H1 (cell line): ENCODE results near the gene SYNGR3. TPM values are rescaled to one million over a fixed set of nuclear protein-coding genes. Genes with fewer than 3 reads are reported as not detected.

Experiments
- ASH2L ChIP-seq: fragments of 200-600, 300-600 bp; sonication (generic); IDR thresholded peaks from one replicate; pipeline ENCODE4 v1.7.1; 2017; ENCODE audit warnings: low read length
- HDAC2 ChIP-seq, 2 experiments: fragments of 300-600 bp in 1 of 2; sonication (generic) in 1 of 2; IDR thresholded peaks; 2 replicates each; pipeline ENCODE4 v1.6.1; 2011 to 2012; ENCODE audit warnings: low read depth in 2 of 2, low read length in 2 of 2, mild to moderate bottlenecking in 2 of 2, moderate library complexity in 2 of 2, borderline replicate concordance in 1 of 2, inconsistent platforms in 1 of 2
- JUND ChIP-seq: IDR thresholded peaks from 2 replicates; pipeline ENCODE4 v1.6.1; 2011; ENCODE audit warnings: mild to moderate bottlenecking, improper control_type of control experiment, low read length
- NANOG ChIP-seq: IDR thresholded peaks from 2 replicates; pipeline ENCODE4 v1.6.1; 2011; ENCODE audit warnings: low read length, low read depth, mild to moderate bottlenecking, inconsistent platforms; ENCODE audit not compliant: insufficient read depth, poor library complexity, severe bottlenecking
- RNF2 ChIP-seq: fragments of 200-900, 300-1000 bp; sonication (generic); IDR thresholded peaks from 2 replicates; pipeline ENCODE4 v1.7.1; 2016; ENCODE audit warnings: borderline replicate concordance, low read depth, mild to moderate bottlenecking, antibody characterized with exemption, low read length; ENCODE audit not compliant: poor library complexity, severe bottlenecking; ENCODE audit errors: missing control alignments
- SIN3A ChIP-seq, 2 experiments: IDR thresholded peaks in 1 of 2; conservative IDR thresholded peaks in 1 of 2; 2 replicates each; pipeline ENCODE4 v1.6.1; 2011 to 2012; ENCODE audit warnings: low read length in 2 of 2, improper control_type of control experiment in 1 of 2, low read depth in 1 of 2, mild to moderate bottlenecking in 1 of 2
- SIRT6 ChIP-seq: IDR thresholded peaks from one replicate; pipeline ENCODE4 v1.7.1; 2012; ENCODE audit warnings: low read length, inconsistent platforms
- SP2 ChIP-seq: IDR thresholded peaks from 2 replicates; pipeline ENCODE4 v1.6.1; 2012; ENCODE audit warnings: mild to moderate bottlenecking, low read length, inconsistent platforms
- SP4 ChIP-seq: IDR thresholded peaks from 2 replicates; pipeline ENCODE4 v1.6.1; 2012; ENCODE audit warnings: low read length, inconsistent platforms
- TAF7 ChIP-seq: optimal IDR thresholded peaks from 2 replicates; pipeline ENCODE3; 2011; ENCODE audit warnings: low read depth, mild to moderate bottlenecking, inconsistent platforms, low read length, moderate library complexity, borderline replicate concordance
- TCF12 ChIP-seq: IDR thresholded peaks from 2 replicates; pipeline ENCODE4 v1.6.1; 2011; ENCODE audit warnings: low read depth, mild to moderate bottlenecking, low read length
- TEAD4 ChIP-seq: IDR thresholded peaks from 2 replicates; pipeline ENCODE4 v1.6.1; 2012; ENCODE audit warnings: low read depth, low read length, inconsistent platforms, mixed read lengths
- USF2 ChIP-seq: IDR thresholded peaks from 2 replicates; pipeline ENCODE4 v1.6.1; 2011; ENCODE audit warnings: low read length, improper control_type of control experiment
- YY1 ChIP-seq: IDR thresholded peaks from 2 replicates; pipeline ENCODE4 v1.6.1; 2011; ENCODE audit warnings: low read depth, mild to moderate bottlenecking, low read length
- ZNF274 ChIP-seq: IDR thresholded peaks from 2 replicates; pipeline ENCODE4 v1.7.0; 2012; ENCODE audit warnings: low read length, borderline replicate concordance; ENCODE audit errors: extremely low read depth
- polyA plus RNA-seq, 7 experiments: library from polyadenylated mRNA; depleted of rRNA in 3 of 7; stranded (reverse) in 5 of 7; unstranded in 2 of 7; fragments of >200 nt in 5 of 7; fragments of 200-250 nt in 2 of 7; gene quantifications; 1 replicate in 5 of 7; 2 replicates in 1 of 7; 4 replicates in 1 of 7; pipeline versions ENCODE4 v1.2.1 to v1.2.3, GENCODE V29; 2011 to 2013; ENCODE audit warnings: missing spikeins in 2 of 7, mixed read lengths in 2 of 7
- total RNA-seq: library from RNA; stranded (reverse); fragmentation: NEBNext Ultra II Directional; extraction: Animal tissue kit (Norgen Biotek cat#: 25700); gene quantifications from 2 replicates; pipeline ENCODE4 v1.2.1, GENCODE V29; 2021

Gene SYNGR3
- total and polyA plus RNA-seq, 2 of the 8 experiments (the other 6 are each of a cell fraction or from before 2014, with no cell fraction given) = 36.2 to 49.9 TPM

- TF ChIP-seq USF2 (peak; percentile 7; the same call in 1 of the 2 replicates), SIN3A (conservative IDR thresholded peaks at IDR 0.05 in 1 of 2, IDR thresholded peaks at IDR 0.05 in 1 of 2; ENCODE audit: low read depth in 1 of 2, low read length in 2 of 2) (peak in 1 of 2 experiments; percentile 72; a peak in 1 of 4 replicates), SP4 (peak; percentile 71; the same call in 1 of the 2 replicates), ZNF274 (no peak), HDAC2 (IDR thresholded peaks at IDR 0.05; ENCODE audit: borderline replicate concordance in 1 of 2, low read depth in 2 of 2, low read length in 2 of 2) (no peak), TCF12 (no peak), RNF2 (no peak), SP2 (no peak), NANOG (no peak), TAF7 (peak; percentile 68), TEAD4 (no peak), SIRT6 (peak; percentile 61), YY1 (no peak), ASH2L (no peak), JUND (no peak)
Observed at GRCh38 chr16:1960665-1961630, 28.8 kb upstream of the SYNGR3 start (continued).
